ENCODE results near the gene CHAD. TPM values are rescaled to one million over a fixed set of nuclear protein-coding genes. Genes with fewer than 3 reads are reported as not detected.
A peak's percentile ranks its signal among the peaks of the same experiment; 100 is the strongest.

CHAD gene
- total and polyA plus RNA-seq, 2 of the 13 experiments (the other 11 are each of a cell fraction or from before 2014, with no cell fraction given), result 1.4 TPM; not detected in 1

DNA sequence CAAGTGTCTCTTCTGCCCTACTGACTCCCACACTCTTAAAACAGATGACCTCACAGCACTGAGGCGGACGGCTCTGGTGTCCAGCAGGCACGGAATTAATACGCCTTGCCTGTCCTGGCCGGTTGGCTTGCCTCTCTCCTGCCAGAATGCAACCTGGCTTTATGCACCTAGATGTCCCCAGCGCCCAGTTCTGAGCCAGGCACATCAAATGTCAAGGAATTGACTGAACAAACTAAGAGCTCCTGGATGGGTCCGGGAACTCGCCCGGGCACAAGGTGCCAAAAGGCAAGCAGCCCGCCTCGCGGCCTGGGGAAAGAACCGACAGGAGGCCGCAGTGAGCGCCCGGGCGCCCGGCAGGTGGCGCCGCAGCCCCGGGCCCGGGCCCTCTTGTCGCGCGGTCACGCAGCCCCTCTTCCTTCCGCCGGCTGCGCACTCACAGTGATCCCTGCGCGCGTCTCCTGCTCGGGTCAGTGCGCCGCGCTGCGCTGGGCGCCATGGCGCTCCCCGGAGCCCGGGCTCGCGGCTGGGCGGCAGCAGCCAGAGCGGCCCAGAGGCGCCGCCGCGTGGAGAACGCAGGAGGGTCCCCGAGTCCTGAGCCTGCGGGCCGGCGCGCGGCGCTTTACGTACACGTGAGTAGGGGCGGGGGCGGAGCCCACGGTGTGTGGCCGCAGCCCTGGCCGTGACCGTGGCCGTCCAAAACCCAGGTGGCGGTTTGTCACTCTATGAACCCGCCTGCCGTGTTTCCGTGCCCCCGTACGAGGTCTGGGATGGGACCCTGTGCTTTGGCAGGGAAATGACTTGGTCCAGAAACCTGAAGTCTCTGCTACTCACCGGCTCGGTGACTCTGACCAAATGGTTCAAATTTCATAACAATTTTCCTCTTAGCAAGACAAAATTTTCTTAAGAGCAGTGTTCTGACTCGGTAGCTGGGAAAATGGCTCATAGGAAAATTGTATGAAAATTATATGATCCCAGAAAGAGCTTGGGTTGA lies 10.0 kb upstream of the CHAD start, which contains the start of gene RSAD1 (continued):
- TF ChIP-seq, protein P1, sequence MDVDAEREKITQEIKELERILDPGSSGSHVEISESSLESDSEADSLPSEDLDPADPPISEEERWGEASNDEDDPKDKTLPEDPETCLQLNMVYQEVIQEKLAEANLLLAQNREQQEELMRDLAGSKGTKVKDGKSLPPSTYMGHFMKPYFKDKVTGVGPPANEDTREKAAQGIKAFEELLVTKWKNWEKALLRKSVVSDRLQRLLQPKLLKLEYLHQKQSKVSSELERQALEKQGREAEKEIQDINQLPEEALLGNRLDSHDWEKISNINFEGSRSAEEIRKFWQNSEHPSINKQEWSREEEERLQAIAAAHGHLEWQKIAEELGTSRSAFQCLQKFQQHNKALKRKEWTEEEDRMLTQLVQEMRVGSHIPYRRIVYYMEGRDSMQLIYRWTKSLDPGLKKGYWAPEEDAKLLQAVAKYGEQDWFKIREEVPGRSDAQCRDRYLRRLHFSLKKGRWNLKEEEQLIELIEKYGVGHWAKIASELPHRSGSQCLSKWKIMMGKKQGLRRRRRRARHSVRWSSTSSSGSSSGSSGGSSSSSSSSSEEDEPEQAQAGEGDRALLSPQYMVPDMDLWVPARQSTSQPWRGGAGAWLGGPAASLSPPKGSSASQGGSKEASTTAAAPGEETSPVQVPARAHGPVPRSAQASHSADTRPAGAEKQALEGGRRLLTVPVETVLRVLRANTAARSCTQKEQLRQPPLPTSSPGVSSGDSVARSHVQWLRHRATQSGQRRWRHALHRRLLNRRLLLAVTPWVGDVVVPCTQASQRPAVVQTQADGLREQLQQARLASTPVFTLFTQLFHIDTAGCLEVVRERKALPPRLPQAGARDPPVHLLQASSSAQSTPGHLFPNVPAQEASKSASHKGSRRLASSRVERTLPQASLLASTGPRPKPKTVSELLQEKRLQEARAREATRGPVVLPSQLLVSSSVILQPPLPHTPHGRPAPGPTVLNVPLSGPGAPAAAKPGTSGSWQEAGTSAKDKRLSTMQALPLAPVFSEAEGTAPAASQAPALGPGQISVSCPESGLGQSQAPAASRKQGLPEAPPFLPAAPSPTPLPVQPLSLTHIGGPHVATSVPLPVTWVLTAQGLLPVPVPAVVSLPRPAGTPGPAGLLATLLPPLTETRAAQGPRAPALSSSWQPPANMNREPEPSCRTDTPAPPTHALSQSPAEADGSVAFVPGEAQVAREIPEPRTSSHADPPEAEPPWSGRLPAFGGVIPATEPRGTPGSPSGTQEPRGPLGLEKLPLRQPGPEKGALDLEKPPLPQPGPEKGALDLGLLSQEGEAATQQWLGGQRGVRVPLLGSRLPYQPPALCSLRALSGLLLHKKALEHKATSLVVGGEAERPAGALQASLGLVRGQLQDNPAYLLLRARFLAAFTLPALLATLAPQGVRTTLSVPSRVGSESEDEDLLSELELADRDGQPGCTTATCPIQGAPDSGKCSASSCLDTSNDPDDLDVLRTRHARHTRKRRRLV (CRISPR knock-in tag; IDR thresholded peaks at IDR 0.05), result peak; percentile 58; the same call in 1 of the 2 replicates
- TF ChIP-seq ZBTB8A (CRISPR knock-in tag; IDR thresholded peaks at IDR 0.05; ENCODE audit: borderline replicate concordance, low read depth) (no peak), ZNF557 (CRISPR knock-in tag; IDR thresholded peaks at IDR 0.05) (no peak; the same call in none of the 2 replicates), ZMYM4 (CRISPR knock-in tag; IDR thresholded peaks at IDR 0.05) (peak; percentile 98), ZNF790 (CRISPR knock-in tag; IDR thresholded peaks at IDR 0.05; ENCODE audit: borderline replicate concordance) (peak; percentile 31; the same call in 1 of the 2 replicates), U2AF1 (optimal IDR thresholded peaks at IDR 0.05; ENCODE audit: low read depth, low read length) (no peak), ZC3H13 (CRISPR knock-in tag; IDR thresholded peaks at IDR 0.05) (no peak), TSC22D2 (CRISPR knock-in tag; IDR thresholded peaks at IDR 0.05; ENCODE audit: borderline replicate concordance) (no peak; the same call in 1 of the 2 replicates), FOXK2 (IDR thresholded peaks at IDR 0.05) (no peak)
- TF ChIP-seq, protein P2, sequence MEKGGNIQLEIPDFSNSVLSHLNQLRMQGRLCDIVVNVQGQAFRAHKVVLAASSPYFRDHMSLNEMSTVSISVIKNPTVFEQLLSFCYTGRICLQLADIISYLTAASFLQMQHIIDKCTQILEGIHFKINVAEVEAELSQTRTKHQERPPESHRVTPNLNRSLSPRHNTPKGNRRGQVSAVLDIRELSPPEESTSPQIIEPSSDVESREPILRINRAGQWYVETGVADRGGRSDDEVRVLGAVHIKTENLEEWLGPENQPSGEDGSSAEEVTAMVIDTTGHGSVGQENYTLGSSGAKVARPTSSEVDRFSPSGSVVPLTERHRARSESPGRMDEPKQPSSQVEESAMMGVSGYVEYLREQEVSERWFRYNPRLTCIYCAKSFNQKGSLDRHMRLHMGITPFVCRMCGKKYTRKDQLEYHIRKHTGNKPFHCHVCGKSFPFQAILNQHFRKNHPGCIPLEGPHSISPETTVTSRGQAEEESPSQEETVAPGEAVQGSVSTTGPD (CRISPR knock-in tag; IDR thresholded peaks at IDR 0.05), result no peak
- TF ChIP-seq, protein P3, sequence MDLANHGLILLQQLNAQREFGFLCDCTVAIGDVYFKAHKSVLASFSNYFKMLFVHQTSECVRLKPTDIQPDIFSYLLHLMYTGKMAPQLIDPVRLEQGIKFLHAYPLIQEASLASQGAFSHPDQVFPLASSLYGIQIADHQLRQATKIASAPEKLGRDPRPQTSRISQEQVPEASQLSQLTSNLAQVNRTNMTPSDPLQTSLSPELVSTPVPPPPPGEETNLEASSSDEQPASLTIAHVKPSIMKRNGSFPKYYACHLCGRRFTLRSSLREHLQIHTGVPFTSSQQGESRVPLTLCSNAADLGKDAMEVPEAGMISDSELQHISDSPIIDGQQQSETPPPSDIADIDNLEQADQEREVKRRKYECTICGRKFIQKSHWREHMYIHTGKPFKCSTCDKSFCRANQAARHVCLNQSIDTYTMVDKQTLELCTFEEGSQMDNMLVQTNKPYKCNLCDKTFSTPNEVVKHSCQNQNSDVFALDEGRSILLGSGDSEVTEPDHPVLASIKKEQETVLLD (CRISPR knock-in tag; IDR thresholded peaks at IDR 0.05; ENCODE audit: low read depth), result peak; percentile 91
- TF ChIP-seq, protein P4, sequence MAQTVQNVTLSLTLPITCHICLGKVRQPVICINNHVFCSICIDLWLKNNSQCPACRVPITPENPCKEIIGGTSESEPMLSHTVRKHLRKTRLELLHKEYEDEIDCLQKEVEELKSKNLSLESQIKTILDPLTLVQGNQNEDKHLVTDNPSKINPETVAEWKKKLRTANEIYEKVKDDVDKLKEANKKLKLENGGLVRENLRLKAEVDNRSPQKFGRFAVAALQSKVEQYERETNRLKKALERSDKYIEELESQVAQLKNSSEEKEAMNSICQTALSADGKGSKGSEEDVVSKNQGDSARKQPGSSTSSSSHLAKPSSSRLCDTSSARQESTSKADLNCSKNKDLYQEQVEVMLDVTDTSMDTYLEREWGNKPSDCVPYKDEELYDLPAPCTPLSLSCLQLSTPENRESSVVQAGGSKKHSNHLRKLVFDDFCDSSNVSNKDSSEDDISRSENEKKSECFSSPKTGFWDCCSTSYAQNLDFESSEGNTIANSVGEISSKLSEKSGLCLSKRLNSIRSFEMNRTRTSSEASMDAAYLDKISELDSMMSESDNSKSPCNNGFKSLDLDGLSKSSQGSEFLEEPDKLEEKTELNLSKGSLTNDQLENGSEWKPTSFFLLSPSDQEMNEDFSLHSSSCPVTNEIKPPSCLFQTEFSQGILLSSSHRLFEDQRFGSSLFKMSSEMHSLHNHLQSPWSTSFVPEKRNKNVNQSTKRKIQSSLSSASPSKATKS (CRISPR knock-in tag; IDR thresholded peaks at IDR 0.05), result no peak; the same call in 1 of the 2 replicates
- TF ChIP-seq, protein P5, sequence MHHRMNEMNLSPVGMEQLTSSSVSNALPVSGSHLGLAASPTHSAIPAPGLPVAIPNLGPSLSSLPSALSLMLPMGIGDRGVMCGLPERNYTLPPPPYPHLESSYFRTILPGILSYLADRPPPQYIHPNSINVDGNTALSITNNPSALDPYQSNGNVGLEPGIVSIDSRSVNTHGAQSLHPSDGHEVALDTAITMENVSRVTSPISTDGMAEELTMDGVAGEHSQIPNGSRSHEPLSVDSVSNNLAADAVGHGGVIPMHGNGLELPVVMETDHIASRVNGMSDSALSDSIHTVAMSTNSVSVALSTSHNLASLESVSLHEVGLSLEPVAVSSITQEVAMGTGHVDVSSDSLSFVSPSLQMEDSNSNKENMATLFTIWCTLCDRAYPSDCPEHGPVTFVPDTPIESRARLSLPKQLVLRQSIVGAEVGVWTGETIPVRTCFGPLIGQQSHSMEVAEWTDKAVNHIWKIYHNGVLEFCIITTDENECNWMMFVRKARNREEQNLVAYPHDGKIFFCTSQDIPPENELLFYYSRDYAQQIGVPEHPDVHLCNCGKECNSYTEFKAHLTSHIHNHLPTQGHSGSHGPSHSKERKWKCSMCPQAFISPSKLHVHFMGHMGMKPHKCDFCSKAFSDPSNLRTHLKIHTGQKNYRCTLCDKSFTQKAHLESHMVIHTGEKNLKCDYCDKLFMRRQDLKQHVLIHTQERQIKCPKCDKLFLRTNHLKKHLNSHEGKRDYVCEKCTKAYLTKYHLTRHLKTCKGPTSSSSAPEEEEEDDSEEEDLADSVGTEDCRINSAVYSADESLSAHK (CRISPR knock-in tag; IDR thresholded peaks at IDR 0.05; ENCODE audit: borderline replicate concordance), result no peak
